ENCODE measurements around the gene GNAL.

Gene GNAL

DNA sequence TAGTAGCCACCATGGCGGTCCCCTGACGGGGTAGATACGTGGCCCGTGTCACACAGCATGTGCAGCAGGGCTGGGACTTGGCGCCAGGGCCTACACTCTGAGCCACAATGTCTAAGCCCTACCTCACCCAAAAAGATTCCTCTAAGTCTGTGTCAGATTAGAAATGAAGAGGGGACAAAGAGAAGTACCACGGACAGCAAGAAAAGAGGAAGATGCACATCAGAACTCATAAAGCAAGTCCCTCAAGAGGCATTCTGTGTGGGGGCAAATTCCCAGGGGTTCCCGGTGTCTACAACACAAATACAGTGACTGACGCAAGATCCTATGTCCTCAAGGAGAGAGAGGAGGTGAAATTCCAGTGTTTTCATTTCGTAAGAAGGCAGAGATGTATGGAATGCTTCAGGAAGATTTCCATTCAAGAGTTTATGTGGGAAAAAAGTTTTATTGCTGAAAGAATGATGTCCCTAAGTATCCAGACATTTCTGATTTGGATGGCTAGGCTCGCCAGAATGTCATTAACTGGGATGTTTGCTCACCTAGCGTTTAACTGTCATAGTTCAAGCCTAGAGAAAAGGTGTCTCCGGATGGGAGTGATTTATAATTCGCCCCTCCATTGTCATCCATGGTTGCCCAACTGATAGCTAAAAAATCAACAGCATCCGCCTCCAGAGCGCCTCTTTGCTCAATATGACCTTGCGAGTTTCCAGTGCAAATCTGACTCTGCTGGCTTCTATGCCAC, 86.5 kb downstream of the GNAL start:
- no peak for FAIRE-seq

DNA sequence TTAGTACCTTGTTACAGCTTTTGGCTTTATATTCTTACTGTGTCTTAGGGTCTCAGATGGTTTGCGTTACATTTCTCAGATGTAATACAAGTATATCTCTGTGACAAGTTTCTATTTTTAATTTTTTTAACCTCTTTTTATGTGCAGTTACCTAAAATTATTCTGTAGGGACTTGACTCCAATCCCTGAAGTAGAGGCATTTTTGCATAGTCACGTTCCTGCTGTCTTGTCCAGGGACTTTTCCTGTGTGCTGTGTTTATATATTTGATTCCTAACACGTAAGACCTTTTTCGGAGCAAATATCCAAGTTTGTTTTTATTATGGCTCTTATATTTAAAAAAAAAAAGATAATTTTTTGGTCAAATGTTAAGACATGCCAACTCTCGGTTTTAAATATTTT, 91.0 kb downstream of the GNAL start:
- FAIRE-seq: no peak

DNA sequence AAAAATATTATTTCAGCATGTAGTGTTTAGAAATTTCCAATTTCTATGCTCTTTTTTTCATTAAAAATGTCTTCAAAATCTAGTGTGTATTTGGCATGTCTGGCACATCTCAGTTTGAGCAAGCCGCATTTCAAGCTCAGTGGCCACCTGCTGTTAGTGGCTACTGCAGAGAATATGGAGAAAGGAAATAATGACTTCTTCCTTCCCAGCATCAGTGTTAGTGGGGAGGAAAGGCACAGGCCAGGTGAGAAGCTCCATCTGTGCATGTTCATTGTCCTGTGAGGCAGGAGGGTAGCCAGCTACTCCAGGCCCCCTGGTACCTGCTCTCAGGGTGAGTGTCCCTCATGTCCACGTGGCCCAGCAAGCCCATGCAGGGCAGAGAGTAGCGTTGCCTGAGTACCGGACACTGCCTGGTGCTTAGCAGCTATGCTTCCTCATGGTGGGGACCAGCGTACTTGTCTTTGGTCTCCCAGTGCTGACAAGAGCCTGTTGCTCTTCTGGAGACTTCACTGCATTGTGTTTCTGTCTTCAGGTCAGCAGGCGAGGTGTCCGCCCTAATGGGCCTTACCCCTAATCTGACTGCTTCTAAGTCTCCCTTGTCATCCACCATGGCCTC, 94.8 kb downstream of the GNAL start:
- no peak for FAIRE-seq

DNA sequence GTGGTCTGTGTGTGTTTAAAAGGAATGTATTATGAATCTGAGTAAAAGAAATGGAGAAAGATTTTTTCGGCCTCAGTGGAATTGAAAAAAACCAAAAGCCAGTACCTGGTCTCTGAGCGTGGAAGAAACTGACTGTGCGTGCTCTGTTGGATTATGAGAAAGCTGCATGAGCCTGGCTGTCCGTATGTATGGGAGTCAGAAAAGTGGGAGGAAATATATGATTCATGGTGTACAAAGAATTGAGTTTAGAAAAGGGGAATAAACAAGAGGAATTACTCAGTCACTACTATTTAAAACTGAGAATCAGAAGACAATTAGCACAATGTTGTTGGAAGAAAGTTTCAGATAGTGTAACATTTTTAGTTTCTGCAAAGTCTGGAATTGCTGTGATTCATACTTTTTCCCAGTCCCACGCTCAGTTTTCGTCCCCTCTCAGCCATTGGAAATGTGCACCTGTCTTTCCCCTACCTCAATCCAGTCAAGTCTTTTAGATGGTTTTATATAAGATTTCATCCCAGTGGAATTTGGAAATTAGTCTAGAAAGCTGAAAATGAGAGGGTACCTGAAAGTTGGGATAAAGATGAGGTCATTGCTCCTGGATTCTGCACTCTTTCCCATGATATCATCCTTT, 95.7 kb downstream of the GNAL start:
- FAIRE-seq: no peak

DNA sequence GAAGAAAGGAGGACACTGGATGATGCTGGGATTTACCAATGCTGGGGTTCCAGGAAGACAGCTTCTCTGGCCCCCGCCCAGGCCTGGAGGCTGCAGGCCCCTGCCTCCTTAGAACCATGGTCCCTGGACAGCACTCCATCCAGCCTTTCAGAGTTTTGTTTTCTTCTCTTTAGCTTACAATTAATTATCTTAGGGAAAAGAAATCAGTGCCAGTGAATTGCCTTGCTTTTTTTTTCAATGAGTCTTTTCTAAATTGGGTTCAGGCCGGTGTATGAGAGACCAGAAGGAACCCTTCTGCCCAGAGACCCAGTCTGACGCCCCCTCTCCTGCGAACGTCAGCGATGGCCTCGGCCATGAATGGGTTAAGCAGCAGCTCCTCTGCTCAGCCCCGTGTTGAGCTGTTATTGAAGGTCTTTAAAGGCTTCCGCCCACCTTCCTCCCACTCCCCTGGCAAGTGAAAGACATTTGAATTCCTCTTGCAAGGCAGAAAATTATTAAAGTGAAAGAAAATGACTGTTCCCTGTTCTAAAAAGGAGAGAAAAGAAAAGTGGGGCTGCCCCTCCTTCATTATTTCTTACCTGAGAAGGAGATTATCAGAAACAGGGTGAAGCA, 96.5 kb downstream of the GNAL start:
- FAIRE-seq: no peak

DNA sequence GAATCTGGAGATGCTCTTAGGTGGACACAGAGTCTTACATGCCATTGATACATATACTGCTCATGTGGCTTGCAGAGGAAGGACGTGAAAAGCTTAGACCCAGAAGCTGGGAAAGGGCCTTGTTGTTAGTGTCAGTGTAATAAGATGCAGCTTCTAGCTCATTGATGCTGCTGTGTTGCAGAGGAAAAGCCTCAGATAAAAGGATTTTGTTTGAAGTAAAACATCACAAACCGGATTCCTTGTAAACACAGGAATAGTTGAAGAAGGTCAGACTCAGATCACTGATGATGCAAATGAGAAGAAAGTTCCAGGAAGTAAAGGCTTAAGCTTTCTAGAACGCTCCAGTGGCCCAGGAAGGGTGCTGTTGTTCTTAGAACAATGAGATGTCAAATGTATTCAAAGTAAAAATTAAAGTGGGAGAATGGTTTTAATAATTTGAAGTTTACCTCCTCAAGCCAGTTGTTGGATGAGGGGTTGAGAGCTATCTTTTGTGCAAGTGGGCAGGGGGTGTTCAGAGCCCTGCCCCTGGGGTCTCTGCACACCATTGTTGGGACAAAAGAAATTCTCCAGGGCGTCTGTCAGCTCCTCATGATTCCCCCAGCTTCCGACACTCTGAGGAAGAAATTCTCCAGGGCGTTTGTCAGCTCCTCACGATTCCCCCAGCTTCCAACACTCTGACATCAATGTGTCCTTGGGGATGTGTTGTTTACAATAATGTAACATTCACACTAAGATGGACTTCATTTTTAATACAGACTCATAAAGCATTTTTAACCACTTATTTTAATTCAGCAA, 100.8 kb downstream of the GNAL start:
- FAIRE-seq: no peak

DNA sequence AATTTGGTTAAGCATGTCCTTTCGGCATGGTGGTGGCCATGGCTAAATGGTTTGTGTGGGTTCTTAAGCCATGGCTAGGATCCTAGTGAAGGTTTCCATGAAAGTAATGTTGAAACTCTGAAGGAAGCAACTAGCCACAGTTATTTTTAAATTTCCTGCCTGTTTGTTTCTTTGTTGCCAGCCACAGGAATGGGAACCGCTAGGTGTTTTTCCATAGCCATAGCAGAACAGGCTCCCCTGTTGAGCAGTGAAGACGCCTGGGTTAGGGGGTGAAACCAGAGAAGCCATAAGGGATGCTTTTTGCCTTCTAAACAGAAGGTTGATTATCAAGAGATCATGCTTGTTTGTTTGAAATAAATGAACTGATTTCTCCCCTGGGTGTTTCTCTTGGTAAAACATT, 102.1 kb downstream of the GNAL start:
- no peak for FAIRE-seq

DNA sequence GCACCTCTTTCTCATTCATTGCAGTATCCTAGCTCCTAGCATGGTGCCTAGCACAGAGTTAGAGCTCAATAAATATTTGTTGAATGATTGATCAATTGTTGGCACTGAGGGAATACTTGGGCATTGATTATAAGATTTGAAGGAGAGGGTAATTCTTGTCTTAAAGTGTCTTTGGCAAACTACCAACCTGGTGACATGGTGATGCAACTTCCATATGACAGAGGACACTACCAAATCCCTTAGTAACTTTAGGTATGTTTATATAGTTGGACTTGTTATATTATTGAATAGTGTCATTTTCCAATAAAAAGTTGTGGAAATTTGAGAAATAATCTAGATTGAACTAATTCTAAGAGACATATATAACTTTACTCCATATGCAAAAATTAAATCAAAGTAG, 103.6 kb downstream of the GNAL start:
- FAIRE-seq: no peak

DNA sequence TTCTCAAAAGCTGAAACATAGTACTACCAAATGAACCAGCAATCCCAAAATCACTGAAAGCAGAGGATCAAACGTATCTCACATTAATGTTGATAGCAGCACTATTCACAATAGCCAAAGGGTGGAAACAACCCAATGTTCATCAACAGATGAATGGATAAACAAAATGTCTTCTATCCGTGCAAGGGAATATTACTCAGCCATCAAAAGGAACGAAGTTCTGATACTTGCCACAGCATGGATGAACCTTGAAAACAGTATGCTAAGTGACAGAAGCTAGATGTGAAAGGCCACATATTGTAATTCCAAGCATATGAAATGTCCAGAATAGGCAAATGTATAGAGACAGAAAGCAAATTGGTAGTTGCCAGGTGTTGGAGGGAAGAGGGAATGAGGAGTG, 105.1 kb downstream of the GNAL start:
- no peak for FAIRE-seq

DNA sequence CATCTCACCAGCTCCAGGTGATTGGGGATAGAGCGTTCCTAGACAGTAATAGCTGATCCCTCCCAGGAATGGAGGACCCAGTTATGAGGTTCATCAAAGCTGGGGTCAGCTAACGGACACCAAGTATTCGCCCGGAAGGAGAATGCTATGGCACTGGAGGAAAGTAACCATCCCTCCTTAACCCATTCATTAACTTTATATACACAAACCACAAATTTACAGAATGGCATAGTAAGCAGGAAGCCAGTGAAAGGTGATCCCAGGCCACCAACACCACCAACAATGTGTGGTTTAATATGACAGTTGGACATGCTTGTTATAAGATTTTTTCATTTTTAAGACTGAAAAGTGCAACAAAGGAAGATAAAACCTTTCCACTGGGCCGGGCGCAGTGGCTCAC, 106.9 kb downstream of the GNAL start:
- FAIRE-seq: no peak

DNA sequence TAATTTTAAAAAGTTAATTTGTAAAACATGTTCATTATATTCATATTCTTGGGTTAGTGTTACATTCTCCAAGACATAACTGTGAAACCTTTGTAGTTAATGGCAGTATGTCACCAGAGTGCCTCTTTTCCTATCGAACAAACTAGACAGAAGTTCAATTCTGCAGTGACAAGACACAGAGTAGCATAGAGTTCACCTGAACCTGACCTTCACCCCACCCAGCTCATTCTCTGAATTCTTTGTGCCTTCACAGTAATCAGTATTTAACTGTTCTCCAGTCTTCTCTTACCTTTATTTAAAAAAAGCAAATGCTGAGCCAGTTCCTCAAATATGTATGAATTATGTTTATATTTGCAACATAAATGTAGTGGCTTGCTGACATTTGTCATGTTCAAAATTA, 109.2 kb downstream of the GNAL start:
- FAIRE-seq: no peak

DNA sequence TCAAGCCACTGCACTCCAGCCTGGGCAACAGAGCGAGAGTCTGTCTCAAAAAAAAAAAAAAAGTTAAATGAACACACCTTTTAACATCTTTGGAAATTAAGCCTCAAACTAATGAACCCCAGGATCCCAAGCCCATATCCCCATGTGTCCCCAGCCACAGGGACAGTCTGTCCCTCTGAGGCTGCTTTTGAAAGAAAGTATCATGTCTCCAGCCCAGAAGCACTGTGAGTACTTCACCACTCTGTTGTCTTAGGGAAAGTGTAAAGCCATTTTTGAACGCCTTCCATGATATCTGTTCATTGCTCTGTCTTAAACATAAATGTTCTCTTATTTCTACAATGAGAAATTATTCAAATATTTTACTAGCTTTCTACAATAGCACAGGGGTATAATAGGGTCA, 110.0 kb downstream of the GNAL start:
- no peak for FAIRE-seq

DNA sequence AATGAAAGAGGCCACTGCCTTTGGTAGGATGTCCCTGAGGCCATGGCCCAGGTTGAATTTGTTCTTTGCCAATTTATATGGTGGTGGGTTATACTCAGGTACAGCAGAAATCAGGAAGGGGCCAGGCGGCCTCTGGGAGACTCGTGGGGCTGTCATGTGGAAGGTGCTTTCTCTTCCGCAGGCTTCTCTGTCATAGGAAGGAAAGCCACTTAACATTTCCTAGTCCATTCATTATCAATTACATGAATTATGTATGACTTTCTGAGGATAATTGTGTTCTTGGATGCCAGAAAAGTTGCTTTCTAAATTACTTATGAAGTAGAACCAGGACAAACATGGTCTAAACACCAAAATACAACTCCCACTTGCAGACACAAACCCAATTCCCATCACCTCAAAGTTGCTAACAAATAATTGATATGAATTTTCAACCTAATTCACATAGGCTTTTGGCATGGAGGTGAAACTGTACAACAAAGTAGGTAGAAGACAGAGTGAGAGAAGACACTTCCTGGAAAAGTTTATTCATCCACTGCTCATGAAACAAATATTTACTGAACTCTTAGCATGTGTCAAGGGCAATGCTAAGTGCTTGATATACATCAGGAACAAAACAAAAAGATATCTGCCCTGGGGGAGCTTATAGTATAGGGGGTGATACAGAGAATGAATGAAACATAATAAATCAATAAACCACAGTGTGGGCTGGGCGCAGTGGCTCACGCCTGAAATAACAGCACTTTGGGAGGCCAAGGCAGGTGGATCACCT, 111.7 kb downstream of the GNAL start:
- FAIRE-seq: no peak

DNA sequence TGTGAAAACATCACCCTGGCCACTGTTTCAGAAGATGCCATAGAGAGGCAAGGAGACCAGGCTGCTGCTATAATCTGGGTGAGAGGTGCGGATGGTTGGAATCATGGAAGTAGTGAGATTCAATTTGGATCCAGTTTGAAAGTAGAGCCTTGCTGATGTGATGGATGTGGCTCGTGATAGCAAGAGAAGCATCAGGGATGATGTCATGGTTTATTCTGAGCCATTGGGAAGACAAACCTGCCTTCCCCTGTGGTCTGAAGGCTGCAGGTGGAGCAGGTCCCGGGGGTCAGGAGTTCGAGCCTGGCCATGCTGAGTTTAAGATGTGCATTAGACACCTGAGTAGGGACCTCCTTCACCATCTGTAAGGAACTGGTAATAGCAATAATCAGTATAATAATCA, 112.5 kb downstream of the GNAL start:
- no peak for FAIRE-seq

DNA sequence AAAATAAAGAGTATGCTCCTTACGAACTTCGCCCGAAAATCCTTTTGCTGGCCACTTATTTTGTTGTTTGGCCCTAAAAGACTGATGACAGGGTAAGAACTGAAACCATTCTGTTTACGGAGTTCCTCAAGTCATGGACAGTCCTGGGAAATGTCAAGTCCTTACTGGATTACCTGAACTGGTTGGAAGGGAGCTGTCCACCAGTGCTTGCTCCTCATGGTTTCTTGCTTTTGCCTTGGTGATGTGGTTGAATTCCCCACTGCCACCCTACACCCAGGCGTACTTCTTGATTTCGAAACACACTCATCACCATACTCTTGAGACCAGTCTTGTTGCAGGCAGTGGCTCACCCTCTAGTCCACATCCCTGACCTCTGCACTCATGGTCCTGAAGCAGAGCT, 113.1 kb downstream of the GNAL start:
- no peak for FAIRE-seq

DNA sequence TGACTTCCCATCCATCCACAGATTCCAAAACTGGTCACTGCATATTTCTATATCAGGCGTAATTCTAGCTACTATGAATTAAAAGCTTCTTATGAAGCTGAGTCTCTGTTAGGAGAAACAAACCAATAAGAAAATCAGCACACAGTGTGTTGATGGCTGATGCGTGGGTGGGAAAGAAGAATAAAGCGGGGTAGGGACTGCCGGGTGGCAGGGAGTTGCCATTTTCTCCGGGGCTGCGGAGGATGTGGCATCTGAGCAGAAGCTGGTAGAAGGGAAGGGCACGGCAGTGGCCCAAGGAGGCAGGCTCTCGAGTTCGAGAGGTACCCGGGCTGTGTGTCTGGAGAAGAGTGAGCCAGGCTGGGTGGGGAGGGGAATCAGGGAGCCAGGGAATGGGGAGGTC, 113.5 kb downstream of the GNAL start:
- FAIRE-seq: no peak

DNA sequence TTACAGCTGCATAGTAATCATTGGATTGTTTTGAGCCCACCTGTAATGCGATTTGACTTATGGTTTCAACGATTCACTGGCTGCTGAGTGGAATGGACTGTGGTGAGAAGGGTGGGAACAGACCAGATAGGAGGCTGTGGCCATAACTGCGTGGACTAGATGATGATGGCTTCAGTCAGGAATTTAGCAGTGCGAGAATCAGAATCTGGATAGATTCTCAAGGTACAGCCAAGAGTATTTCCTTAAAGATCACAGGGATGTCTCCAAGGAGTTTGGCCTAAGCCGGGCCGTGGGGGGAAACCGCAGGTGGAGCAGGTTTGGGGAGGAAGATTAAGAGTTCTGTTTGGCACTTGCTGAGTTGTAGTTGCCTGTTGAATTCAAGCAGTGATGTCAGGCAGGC, 118.2 kb downstream of the GNAL start:
- no peak for FAIRE-seq

DNA sequence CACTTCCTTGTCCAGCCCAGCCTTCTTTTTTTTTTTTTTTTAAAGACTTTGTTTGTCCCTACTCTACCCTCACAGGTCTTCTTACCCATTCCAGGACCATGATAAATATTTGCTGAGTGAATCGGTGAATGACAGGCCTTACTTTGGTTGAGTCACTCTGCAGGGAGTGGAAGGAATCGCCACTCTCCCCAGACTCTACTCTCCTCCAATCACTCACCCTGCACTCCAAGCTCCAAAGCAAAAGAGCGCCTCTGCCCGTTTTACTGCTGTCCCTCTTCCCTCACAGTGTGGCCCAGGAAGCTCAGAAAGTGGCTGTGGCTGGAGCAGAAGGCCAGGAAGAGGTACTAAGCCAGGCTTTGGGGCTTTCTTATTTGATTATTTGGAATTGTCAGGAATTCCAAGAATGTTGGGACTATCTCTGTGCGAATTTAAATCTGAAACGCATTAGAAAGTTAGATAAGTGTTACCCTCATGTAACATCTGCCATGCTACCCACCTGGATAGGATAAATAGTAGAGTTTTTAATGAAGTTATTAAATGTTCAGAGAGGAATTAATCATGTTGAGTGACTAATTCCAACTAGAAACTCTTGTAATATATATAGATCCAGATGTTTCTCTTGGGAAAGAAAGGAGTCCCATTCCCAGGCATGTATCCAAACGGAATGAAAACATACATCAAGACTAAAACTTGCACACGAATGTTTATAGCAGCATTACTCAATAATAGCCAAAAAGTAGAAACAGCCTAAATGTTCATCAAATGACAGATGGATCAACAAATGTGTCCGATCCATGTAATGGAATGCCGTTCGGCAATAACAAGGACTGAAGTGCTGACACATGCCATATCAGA, 119.2 kb downstream of the GNAL start:
- no peak for FAIRE-seq

DNA sequence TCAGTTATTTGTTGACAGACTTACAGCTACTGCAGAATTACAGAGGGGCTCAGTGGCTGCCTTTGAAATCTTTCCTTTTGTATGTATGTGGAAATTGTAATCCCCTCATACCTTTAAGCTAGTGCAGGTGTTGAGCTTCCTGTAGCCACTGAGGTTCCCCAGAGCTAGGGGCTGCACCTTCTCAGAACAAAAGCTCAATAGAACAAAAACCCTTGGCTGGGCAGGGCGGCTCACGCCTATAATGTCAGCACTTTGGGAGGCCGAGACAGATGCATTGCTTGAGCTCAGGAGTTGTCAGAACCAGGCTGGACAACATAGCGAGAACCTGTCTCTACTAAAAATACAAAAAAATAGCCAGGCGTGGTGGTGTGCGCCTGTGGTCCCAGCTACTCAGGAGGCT, 120.8 kb downstream of the GNAL start:
- FAIRE-seq: no peak

DNA sequence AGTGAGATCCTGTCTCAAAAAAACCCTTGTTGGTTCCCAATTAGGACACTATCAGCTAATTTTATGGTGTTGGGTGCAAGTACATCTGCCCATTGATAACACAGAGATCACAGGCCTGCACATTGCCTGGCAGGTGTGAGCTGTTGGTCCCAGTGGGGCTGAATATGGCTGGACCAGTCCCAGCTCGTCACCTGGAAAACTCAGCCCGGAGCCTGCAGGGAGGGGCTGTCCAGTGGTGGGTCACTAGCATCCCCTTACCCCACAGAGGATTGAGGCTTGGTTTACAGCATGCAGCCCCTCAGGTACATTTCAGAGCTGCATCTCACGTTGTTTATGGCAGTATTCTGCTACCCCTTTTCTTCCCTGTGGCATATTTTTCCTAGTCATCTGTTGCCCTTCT, 121.3 kb downstream of the GNAL start:
- FAIRE-seq: no peak

DNA sequence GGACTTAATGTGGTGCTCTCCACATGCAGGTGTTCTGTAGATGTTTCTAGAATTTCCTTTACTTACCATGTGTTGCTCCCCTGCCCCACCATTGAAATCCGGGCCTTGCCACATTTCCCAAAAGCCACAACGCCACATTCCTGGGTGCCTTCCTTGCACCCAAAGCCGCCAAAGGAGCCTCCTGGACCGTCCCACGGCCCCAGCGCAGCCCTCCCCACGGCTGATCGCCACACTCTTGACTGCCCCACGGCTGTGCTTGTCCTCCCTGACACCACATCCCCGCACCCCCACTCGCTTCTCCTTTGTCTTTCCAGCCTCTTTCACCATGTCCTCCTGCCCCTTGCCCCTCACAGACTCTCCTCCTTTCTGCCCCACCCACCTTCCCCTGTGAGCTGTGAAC, 121.9 kb downstream of the GNAL start:
- FAIRE-seq: no peak

DNA sequence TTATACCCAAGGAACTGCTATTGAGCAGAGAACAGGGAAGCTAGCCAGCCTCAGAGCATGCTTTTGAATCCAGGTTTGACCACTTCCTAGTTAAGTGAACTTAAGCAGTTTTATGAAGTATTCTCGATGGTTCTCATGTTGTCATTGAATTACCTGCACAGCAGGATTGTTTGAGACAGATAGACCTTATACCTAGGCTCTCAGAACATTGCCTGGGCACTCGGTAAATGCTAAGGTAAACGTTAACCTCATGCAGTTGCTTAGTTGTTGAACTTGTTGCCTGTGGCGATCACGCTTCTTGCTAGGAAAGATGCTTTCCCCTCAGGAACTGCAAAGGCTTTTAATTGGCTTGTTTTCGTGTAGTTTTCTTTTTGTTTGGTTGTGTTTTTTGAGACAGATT, 128.2 kb downstream of the GNAL start:
- no peak for FAIRE-seq

Measured in islet of Langerhans (tissue), 1 donor.